PC-3 (cell line): ENCODE measurements around the gene RIMS4.

Source experiments
- CTCF ChIP-seq: fragments of 300-600 bp; sonication (generic); conservative IDR thresholded peaks from 2 replicates; pipeline ENCODE4 v1.5.1; 2017; ENCODE audit warnings: antibody characterized with exemption, low read depth, mild to moderate bottlenecking, low read length
- EZH2 ChIP-seq: fragments of 300-600 bp; sonication (generic); IDR thresholded peaks from one replicate; pipeline ENCODE4 v1.6.1; 2017; ENCODE audit warnings: antibody characterized with exemption, mild to moderate bottlenecking, low read length; ENCODE audit not compliant: unreplicated experiment
- EZH2phosphoT487 ChIP-seq: fragments of 300-600 bp; sonication (generic); IDR thresholded peaks from 2 replicates; pipeline ENCODE4 v1.6.1; 2018; ENCODE audit warnings: mild to moderate bottlenecking, antibody characterized with exemption, low read length, borderline replicate concordance

GRCh38 chr20:44787299-44787698 is 23.0 kb downstream of the RIMS4 start:
- TF ChIP-seq EZH2 (no peak), CTCF (no peak), EZH2phosphoT487 (no peak)
